Osteocyte (in vitro differentiated cells): ENCODE results near the gene SGF29. TPM values are rescaled to one million over a fixed set of nuclear protein-coding genes. Genes with fewer than 3 reads are reported as not detected.
A peak's percentile ranks its signal among the peaks of the same experiment; 100 is the strongest.

Experiments used
- DNase-seq: peaks from one replicate; pipeline ENCODE4 v3.0.0; 2021; ENCODE audit warnings: mixed read lengths; ENCODE audit not compliant: unreplicated experiment; ENCODE audit errors: extremely low spot score
- H3K27ac Mint-ChIP-seq: one replicate; pipeline ENCODE4 v1.8.0; 2021; ENCODE audit warnings: mild to moderate bottlenecking, mixed read lengths; ENCODE audit not compliant: unreplicated experiment
- H3K27me3 Mint-ChIP-seq: one replicate; pipeline ENCODE4 v1.8.0; 2021; ENCODE audit warnings: mixed read lengths; ENCODE audit not compliant: unreplicated experiment
- H3K36me3 Mint-ChIP-seq: one replicate; pipeline ENCODE4 v1.8.0; 2021; ENCODE audit warnings: mixed read lengths; ENCODE audit not compliant: unreplicated experiment
- H3K4me1 Mint-ChIP-seq: one replicate; pipeline ENCODE4 v1.8.0; 2021; ENCODE audit warnings: mixed read lengths; ENCODE audit not compliant: unreplicated experiment
- H3K4me3 Mint-ChIP-seq: one replicate; pipeline ENCODE4 v1.8.0; 2021; ENCODE audit warnings: mild to moderate bottlenecking, moderate library complexity, mixed read lengths; ENCODE audit not compliant: unreplicated experiment
- H3K9me3 Mint-ChIP-seq: one replicate; pipeline ENCODE4 v1.8.0; 2021; ENCODE audit warnings: mixed read lengths; ENCODE audit not compliant: unreplicated experiment
- CTCF ChIP-seq: fragments of 200-600 bp; sonication (generic); IDR thresholded peaks from 2 replicates; pipeline ENCODE4 v1.5.0; 2021; ENCODE audit warnings: antibody characterized with exemption, mild to moderate bottlenecking, moderate library complexity
- total RNA-seq: library from RNA; stranded (reverse); gene quantifications from 2 replicates; pipeline ENCODE4 v1.2.1, GENCODE V29; 2021

SGF29 gene
- total RNA-seq, 1 donor from 2014 or later, result 29.7 TPM

GRCh38 chr16:28573738-28574718 lies 20.3 kb downstream of the SGF29 start:
- Mint-ChIP-seq H3K4me3 (no peak overlapping the region), H3K4me1 (peaks cover 10% of the 10 kb centered on the region), H3K27ac (no peak overlapping the region), H3K27me3 (no peaks in the 10 kb centered on the region), H3K9me3 (no peaks in the 10 kb centered on the region), H3K36me3 (peaks cover 5% of the 10 kb centered on the region)
- TF ChIP-seq CTCF, result no peak
- DNase-seq, result no peak

- no peak for DNase-seq
- H3K36me3 Mint-ChIP-seq, result peaks cover 5% of the 10 kb centered on the region
- peaks cover 10% of the 10 kb centered on the region for H3K4me1 Mint-ChIP-seq
- no peak overlapping the region for H3K4me3 Mint-ChIP-seq
- TF ChIP-seq CTCF, result no peak
- no peaks in the 10 kb centered on the region for H3K27me3 Mint-ChIP-seq
- no peaks in the 10 kb centered on the region for H3K9me3 Mint-ChIP-seq
- H3K27ac Mint-ChIP-seq, result no peak overlapping the region
Observed at GRCh38 chr16:28574925-28575324, 21.2 kb downstream of the SGF29 start.

DNA sequence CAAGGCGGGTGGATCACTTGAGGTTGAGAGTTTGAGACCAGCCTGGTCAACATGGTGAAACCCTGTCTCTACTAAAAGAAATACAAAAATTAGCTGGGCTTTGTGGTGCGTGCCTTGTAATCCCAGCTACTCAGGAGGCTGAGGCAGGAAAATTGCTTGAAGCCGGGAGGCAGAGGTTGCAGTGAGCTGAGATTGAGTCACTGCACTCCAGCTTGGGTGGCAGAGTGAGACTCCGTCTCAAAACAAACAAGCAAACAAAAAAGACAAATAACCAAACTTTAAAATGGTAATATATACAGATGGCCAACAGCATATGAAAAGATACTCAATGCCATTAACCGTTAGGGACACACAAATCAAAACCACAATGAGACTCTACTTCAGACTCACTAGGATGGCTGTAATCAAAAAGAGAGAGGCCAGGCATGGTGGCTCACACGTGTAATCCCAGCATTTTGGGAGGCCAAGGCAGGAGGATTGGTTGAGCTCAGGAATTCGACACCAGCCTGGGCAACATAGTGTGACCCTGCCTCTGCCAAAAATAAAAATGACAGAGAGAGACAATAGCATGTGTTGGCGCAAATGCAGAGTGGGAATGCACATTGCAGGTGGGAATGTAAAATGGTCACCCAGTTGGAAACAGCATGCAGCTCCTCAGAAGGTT lies 21.9 kb downstream of the SGF29 start:
- no peak for DNase-seq
- no peak overlapping the region for H3K27ac Mint-ChIP-seq
- no peak for TF ChIP-seq CTCF
- H3K36me3 Mint-ChIP-seq, result peaks cover 5% of the 10 kb centered on the region
- H3K27me3 Mint-ChIP-seq, result no peaks in the 10 kb centered on the region
- no peaks in the 10 kb centered on the region for H3K9me3 Mint-ChIP-seq
- H3K4me1 Mint-ChIP-seq, result peaks cover 10% of the 10 kb centered on the region
- no peak overlapping the region for H3K4me3 Mint-ChIP-seq

DNA sequence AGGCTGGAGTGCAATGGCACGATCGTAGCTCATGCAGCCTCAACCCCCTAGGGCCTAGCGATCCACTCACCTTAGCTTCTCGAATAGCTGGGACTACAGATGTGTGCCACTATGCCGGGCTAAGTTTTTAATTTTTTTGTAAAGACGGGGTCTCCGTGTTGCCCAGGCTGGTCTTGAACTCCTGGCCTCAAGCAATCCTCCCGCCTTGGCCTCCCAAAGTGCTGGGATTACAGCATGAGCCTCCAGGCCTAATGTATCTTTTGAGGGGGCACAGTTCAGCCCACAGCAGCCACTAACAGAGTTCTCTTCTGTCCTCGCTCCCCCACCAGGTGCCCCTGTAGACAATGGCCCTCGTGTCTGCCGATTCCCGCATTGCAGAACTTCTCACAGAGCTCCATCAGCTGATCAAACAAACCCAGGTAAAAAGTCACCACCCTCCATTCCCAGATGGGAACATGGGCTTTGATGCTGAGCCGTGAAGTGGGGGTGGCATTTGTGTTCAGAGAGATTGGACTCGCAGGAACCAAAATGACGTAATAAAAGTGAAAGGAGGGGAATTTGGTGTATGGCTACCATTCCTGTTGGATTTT lies 27.1 kb downstream of the SGF29 start:
- no peak for DNase-seq
- Mint-ChIP-seq H3K4me3 (no peak overlapping the region), H3K4me1 (peaks cover 2% of the 10 kb centered on the region), H3K27me3 (no peaks in the 10 kb centered on the region), H3K36me3 (peaks cover 28% of the 10 kb centered on the region), H3K27ac (no peak overlapping the region), H3K9me3 (no peaks in the 10 kb centered on the region)
- no peak for TF ChIP-seq CTCF

DNA sequence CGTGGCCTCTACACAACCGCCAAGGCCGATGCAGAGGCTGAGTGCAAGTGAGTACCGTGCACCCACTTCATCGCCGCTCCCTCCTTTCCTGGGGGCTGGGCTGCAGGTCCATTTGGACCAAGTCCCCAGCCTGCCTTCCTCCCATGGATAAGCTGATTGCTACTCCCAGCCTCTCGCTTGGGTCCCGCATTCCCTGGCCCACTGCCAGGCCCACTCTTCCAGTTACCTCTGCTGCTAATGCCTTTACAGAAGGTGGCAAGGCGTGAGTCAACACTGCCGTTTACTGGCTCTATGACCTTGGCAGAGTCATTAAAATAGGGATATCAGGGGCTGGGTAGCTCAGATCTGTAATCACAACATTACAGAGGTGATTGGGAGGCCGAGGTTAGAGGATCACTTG lies 32.0 kb downstream of the SGF29 start:
- H3K36me3 Mint-ChIP-seq, result peaks cover 30% of the 10 kb centered on the region
- no peak for DNase-seq
- H3K27me3 Mint-ChIP-seq, result no peaks in the 10 kb centered on the region
- H3K9me3 Mint-ChIP-seq, result no peaks in the 10 kb centered on the region
- TF ChIP-seq CTCF, result no peak
- H3K27ac Mint-ChIP-seq, result peak overlapping the region; percentile 64
- peaks cover 22% of the 10 kb centered on the region for H3K4me1 Mint-ChIP-seq
- no peak overlapping the region for H3K4me3 Mint-ChIP-seq
